ENCODE results near the gene PNPLA8.
"Not testable (repeated sequence)": the region's sequence is repeated elsewhere in the genome, so short reads cannot be mapped to it uniquely, and the experiment has no call there.

The PNPLA8 gene

GRCh38 chr7:108467391-108467790, 58.5 kb downstream of the PNPLA8 start:
- DNase-seq = no peak

GRCh38 chr7:108466322-108466721, 59.6 kb downstream of the PNPLA8 start:
- DNase-seq = not testable (repeated sequence)

GRCh38 chr7:108464743-108465142, 61.2 kb downstream of the PNPLA8 start:
- DNase-seq = no peak

GRCh38 chr7:108463613-108464012, 62.3 kb downstream of the PNPLA8 start:
- no peak for DNase-seq

- DNase-seq = peak; percentile 73
These were observed 64.1 kb downstream of the PNPLA8 start for GRCh38 chr7:108461840-108462239.

GRCh38 chr7:108460964-108461363, 65.0 kb downstream of the PNPLA8 start:
- DNase-seq = no peak

- no peak for DNase-seq
These were observed 65.9 kb downstream of the PNPLA8 start for GRCh38 chr7:108459922-108460551.

GRCh38 chr7:108457871-108458270, 68.1 kb downstream of the PNPLA8 start:
- DNase-seq = no peak

- no peak for DNase-seq
These were observed 68.9 kb downstream of the PNPLA8 start for GRCh38 chr7:108456845-108457540.

GRCh38 chr7:108455998-108456677, 69.8 kb downstream of the PNPLA8 start, which contains the start of gene NRCAM:
Gene NRCAM (minus strand): TSS chr7:108456436. CDS start chr7:108240064, 216,372 bp downstream.
- peak; percentile 3 for DNase-seq

- no peak for DNase-seq
These were observed 70.4 kb downstream of the PNPLA8 start for GRCh38 chr7:108455551-108455997.

GRCh38 chr7:108454674-108455550, 71.0 kb downstream of the PNPLA8 start:
- peak; percentile 34 for DNase-seq

GRCh38 chr7:108454317-108454673, 71.6 kb downstream of the PNPLA8 start:
- DNase-seq = no peak

- no peak for DNase-seq
These were observed 72.6 kb downstream of the PNPLA8 start for GRCh38 chr7:108453320-108453719.

- no peak for DNase-seq
These were observed 73.2 kb downstream of the PNPLA8 start for GRCh38 chr7:108452707-108453106.

- DNase-seq = no peak
These were observed 74.6 kb downstream of the PNPLA8 start for GRCh38 chr7:108451296-108451848.

- DNase-seq = no peak
These were observed 75.8 kb downstream of the PNPLA8 start for GRCh38 chr7:108450160-108450559.

- DNase-seq = no peak
These were observed 76.4 kb downstream of the PNPLA8 start for GRCh38 chr7:108449521-108449920.

- peak; percentile 48 for DNase-seq
These were observed 77.1 kb downstream of the PNPLA8 start for GRCh38 chr7:108448584-108449505.

GRCh38 chr7:108442039-108442568, 83.8 kb downstream of the PNPLA8 start:
- peak; percentile 32 for DNase-seq

GRCh38 chr7:108441392-108441955, 84.5 kb downstream of the PNPLA8 start:
- DNase-seq = no peak

Data from NCI-H446 treated with DMSO at 0.1 percent for 48 hours (cell line).